ENCODE measurements around the gene MAPK8IP3.
A peak's percentile ranks its signal among the peaks of the same experiment; 100 is the strongest.

MAPK8IP3 gene

GRCh38 chr16:1743376-1744337, 37.7 kb downstream of the MAPK8IP3 start:
- DNase-seq: no peak

- DNase-seq: no peak
Observed at GRCh38 chr16:1744338-1744840, 38.4 kb downstream of the MAPK8IP3 start.

- DNase-seq: no peak
Observed at GRCh38 chr16:1745181-1745899, 39.3 kb downstream of the MAPK8IP3 start.

GRCh38 chr16:1745900-1746692, 40.1 kb downstream of the MAPK8IP3 start:
- DNase-seq: no peak

GRCh38 chr16:1746693-1747195, 40.7 kb downstream of the MAPK8IP3 start:
- no peak for DNase-seq

GRCh38 chr16:1747934-1748333, 41.9 kb downstream of the MAPK8IP3 start:
- no peak for DNase-seq

- no peak for DNase-seq
Observed at GRCh38 chr16:1749152-1750117, 43.4 kb downstream of the MAPK8IP3 start.

- no peak for DNase-seq
Observed at GRCh38 chr16:1751946-1752345, 46.0 kb downstream of the MAPK8IP3 start.

- DNase-seq: no peak
Observed at GRCh38 chr16:1752853-1753252, 46.9 kb downstream of the MAPK8IP3 start.

- DNase-seq: no peak
Observed at GRCh38 chr16:1754204-1754603, 48.2 kb downstream of the MAPK8IP3 start.

- DNase-seq: no peak
Observed at GRCh38 chr16:1757714-1758461, 51.9 kb downstream of the MAPK8IP3 start.

GRCh38 chr16:1758923-1759322, 52.9 kb downstream of the MAPK8IP3 start:
- no peak for DNase-seq

- DNase-seq: no peak
Observed at GRCh38 chr16:1759511-1759910, 53.5 kb downstream of the MAPK8IP3 start.

GRCh38 chr16:1760911-1761310, 54.9 kb downstream of the MAPK8IP3 start:
- no peak for DNase-seq

- DNase-seq: no peak
Observed at GRCh38 chr16:1761751-1762150, 55.8 kb downstream of the MAPK8IP3 start.

- DNase-seq: peak; percentile 78
Observed at GRCh38 chr16:1762196-1762878, 56.3 kb downstream of the MAPK8IP3 start.

GRCh38 chr16:1762879-1763520, 57.0 kb downstream of the MAPK8IP3 start:
- DNase-seq: no peak

GRCh38 chr16:1763521-1764511, 57.8 kb downstream of the MAPK8IP3 start:
- DNase-seq: peak; percentile 73
